GM19372 (cell line): Measurements from ENCODE around the gene MYZAP.

Source experiments
- ATAC-seq: cut with Tn5 transposase; IDR thresholded peaks from one replicate; pipeline ENCODE4 v1.9.1; 2021; ENCODE audit warnings: mild to moderate bottlenecking, low read depth, moderate library complexity; ENCODE audit not compliant: unreplicated experiment

The MYZAP gene

DNA sequence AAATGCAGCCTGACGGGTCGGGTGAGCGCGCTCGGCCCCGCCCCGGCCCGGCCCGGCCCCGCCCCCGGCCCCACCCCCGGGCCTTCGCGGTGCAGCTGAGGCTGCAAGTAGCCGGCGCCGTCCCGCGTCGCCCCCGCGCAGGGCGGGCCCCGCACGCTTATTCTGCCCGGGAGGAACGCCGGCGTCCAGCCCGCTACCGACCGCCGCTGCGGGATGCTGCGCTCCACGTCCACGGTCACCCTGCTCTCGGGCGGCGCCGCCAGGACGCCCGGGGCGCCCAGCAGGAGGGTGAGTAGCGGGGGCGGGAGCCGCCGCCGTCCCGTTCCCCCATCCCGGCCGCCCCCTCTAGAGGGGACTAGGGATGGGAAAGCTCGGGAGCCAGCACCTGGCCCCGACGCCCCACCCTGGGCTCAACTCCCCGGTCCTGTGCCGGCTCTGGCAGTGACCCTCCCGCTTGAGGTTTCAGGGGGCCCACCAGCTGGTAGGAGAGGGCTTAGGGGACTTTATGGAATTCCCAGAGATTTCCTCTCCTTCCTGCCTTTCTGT, at the start of gene MYZAP:
TSS of gene MYZAP (plus strand) at position 83 of the 546 bp plus-strand sequence. CDS start at position 214, 131 bp downstream.
- ATAC-seq = no peak

- ATAC-seq = no peak
Measured at GRCh38 chr15:57542505-57542817, 49.2 kb upstream of the MYZAP start.

GRCh38 chr15:57544848-57545480, 46.7 kb upstream of the MYZAP start:
- no peak for ATAC-seq

DNA sequence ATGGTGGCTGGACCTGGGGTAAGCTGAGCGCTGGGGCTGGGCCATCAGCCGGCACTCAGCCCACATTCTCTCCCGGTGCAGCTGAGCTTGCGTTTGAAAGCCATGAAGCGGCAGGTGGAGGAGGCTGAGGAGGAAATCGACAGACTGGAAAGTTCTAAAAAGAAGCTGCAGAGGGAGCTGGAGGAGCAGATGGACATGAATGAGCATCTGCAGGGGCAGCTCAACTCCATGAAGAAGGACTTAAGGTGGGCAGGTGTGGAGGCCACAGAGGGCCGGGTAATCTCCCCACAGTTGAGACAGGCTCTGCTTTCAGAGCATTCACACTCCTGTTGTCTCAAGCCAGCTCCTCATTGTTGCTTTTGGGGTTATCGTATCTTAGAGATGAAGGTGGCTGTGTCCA, 45.7 kb upstream of the MYZAP start:
- ATAC-seq = no peak

DNA sequence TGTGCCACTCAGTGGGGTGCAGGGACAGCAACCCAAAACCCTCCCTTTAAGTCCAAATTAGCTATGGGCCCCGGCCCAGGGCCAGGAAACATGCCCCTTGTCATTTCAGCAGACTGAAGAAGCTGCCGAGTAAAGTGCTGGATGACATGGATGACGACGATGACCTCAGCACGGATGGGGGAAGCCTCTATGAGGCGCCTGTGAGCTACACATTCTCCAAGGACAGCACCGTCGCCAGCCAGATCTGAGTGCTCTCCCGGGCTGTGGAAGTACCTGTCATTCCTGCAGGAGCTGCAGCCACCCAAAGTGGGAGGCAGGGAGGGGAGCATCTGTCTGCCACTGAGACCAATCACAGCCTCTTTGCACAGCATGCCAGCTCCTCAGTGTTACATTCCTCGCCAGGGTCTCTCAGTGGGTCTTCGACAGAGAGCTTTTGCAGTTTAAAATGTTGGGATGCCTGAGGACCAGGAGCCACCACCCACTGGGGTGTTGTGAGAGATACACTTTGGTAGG, 44.4 kb upstream of the MYZAP start:
- no peak for ATAC-seq

GRCh38 chr15:57548351-57548750, 43.4 kb upstream of the MYZAP start:
- no peak for ATAC-seq

DNA sequence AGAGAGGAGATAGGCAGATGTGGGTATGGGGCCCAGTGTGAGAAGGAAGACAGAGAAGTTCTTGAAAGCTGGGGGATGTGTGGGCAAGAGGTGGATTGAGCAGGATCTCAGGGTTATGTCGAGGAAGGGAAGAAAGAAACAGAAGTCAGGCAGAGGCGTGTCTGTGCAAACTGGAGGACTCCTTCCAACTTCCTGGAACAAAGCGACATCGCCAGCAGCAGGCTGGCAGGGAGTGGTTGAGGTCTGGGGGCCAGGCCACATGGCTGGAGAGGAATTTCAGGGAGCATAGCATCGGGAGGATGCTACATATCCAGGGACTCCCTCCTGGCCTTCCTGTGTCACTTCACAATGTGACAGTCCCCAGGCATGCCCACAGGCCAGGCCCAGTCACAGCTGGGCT, 42.9 kb upstream of the MYZAP start:
- ATAC-seq = no peak

DNA sequence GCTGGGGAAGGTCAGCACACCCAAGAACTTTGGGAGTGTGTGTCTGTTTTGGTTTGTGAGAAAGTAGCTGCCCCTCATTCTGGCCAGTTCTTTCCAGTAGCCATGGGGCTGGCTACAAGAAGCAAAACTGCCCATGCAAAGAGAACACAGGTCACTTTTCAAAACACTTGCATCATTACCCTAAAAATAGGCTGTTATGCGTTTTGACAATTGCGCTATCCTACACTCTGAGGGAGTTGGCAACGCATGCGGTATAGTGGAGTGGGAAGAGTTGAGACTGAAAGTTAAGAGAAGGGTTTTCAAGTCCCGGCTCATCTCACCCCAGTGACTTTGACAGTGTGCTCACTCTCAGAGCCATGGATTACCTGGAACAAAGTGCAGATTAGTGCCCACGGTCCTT, 41.8 kb upstream of the MYZAP start:
- no peak for ATAC-seq

- ATAC-seq = no peak
Measured at GRCh38 chr15:57550640-57551039, 41.1 kb upstream of the MYZAP start.

- no peak for ATAC-seq
Measured at GRCh38 chr15:57551715-57552677, 39.7 kb upstream of the MYZAP start.

- no peak for ATAC-seq
Measured at GRCh38 chr15:57552678-57553334, 38.9 kb upstream of the MYZAP start.

DNA sequence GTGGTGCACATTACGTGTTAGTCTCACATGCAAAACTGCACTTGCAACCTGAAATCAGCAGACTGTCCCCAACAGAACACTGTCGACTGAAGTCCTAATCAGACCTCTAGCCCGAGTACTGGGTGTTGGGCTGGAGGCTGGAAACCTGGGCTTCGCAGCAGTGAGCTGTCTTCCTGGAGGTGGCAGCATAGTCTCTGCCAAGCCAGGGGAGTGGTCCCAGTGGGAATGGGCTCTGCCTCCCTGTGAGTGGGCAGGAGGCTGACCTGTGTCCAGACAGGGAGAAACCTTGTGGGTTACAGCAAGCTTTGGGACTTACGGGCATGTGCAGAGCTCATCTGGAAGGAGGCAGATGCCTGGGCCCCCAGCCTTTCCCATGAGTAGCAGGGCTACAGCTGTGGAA, 38.2 kb upstream of the MYZAP start:
- ATAC-seq = no peak

DNA sequence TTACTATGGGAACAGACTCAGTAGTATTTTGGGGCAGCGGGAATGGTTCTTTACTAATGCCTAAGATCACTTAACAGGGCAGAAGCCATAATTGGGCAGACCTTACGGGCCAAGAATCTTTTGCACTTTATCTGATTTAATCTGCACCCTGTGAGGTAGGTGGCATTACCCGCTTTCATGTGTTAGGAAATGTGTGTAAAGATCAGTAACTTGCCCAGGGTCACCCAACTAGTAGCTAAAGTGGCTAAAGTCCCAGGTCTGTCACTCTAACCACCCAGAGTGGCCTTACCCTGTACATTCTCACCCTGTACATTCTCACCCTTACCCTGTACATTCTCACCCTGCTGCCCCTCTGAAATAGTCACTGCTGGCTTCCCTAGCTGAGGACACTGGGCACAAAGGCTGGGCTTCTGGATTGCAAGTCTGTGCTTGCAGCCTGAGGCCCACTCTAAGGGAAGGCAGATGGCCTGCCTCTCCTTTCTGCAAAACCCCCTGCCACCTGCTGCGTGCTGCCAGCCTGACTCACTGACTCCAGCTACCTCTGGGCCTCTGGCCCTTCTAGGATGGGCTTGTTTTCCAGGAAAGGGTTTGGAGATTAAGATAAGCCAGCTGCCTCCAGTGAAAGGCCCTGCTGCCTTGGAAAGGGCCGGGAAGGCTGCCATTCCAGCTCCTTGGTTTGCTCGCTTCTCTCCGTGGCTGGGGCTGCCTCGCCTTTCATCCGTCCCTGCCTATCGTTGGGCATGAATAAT, 37.5 kb upstream of the MYZAP start:
- no peak for ATAC-seq

- no peak for ATAC-seq
Measured at GRCh38 chr15:57554812-57555179, 36.9 kb upstream of the MYZAP start.

DNA sequence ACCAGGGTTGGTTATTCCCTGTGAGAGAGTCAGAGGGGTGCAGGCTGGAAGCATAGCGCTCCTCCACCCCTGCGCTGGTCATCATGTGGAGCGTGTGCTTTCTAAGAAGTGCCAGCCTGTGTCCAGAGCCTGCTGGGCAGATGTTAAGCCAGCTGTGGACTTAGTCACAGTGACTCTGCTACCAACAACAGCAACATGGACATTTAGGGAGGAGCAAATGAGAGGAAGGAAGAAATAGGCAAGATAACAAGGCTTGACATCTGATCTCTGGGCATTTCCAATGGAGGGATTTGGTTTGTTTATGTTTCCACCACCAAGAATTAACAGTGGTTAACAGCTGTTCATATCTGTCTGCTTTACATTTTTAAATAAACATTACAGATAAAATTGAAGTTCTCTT, 36.4 kb upstream of the MYZAP start:
- no peak for ATAC-seq

DNA sequence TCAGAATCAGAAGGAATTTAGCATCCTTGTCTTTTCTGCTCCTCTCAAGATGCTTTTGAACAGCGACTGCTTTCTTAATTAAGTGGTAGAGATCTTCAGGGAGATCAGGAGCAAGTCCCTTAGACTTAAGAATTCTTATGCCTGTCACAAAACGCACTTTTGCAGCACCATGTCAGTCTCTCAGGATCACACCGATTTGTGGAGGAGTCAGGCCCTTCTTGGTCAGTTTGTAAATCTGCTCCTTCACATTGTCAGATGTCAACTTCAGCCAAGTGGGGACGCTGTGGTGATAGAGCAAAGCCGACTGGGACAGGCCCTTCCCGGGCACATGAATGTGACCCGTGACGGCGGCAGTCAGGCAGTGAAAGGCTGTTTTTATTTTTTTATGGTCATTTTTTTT, 35.7 kb upstream of the MYZAP start:
- no peak for ATAC-seq

DNA sequence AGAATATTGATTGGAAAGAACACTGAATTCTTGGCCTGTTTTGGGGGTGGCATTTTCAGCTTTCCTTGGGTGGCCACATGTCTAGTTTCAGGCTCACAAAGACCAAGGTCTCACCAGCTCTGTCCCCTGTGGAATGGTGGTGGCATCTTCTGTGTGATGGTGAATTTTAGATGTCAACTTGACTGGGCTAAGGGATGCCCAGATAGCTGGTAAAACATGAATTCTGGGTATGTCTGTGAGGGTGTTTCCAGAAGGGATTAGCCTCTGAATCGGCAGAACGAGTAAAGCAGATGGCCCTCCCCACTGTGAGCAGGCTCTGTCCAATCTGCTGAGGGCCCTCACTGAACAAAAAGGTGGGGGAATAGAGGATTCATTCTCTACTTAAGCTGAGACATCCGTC, 34.4 kb upstream of the MYZAP start:
- no peak for ATAC-seq

DNA sequence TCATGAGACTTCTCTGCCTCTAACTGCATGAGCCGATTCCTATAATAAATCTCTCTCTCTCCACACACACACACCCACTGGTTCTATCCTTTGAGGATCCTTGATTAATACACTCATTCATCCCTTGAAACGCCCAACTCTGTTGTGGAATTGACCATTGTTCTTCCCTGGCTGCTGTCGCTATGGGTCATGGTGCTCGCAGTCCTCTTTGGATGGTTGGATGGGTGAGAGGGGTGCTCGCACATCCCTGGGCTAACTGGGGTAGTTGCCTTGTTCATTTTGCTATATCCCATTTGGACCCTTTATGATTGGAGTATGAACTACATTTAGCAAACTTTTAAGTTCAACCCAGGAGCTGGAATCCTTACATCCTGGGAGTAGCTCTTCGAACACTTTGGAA, 33.9 kb upstream of the MYZAP start:
- no peak for ATAC-seq

DNA sequence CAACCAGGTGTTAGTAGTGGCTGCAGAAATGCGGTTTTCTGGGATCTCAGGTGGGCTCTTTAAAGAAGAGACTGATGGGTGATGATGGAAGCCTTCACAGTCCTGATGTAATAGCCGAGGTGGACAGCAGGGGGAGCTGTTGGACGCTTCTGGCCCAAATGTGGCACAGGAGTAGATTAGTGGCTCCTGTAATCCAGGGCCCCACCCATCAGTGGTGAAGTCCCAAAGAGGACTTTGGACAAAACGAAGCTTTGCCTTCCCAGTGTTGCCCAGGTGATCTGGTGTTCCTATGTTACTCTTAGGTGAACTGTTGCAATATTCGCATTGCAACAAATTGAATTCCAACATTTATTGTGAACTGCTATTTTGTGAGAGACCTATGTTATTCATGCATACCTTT, 31.8 kb upstream of the MYZAP start:
- ATAC-seq = no peak

DNA sequence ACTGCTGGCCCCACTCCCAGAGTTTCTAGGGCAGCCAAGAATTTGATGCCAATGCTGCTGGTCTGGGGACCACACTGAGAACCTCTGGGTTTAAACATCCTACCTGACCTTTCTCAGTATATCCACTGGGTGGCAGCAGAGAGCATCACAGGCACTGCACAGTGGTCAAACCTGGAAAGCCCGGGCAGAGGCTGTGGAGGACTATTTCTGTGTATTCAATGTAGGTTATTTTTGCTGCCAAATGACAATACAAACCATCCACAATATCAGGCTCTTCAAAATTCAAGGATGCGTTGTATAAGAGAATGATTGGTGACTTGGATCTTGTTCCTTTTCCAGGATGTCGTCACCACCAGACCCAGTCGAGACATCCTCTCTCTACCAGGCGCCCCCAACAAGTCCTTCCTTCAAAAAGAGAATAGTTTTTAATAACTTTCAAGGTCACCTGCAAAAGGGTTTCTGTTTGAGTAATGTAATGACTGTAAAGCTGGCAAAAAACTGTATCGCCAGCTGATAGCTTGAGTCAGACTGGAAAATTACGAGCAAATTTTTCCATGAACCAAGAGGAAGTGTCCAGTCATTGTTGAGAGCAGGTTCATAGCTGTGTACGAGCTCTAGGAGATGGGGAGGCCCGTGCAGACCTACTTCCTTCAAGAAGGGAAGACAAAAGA, 30.5 kb upstream of the MYZAP start:
- peak; percentile 85 for ATAC-seq
